A673 (cell line): ENCODE measurements around the gene SMIM5. TPM values are rescaled to one million over a fixed set of nuclear protein-coding genes. Genes with fewer than 3 reads are reported as not detected.
"Not testable (repeated sequence)": the region's sequence is repeated elsewhere in the genome, so short reads cannot be mapped to it uniquely, and the experiment has no call there.

Source experiments
- BruUV-seq: library from RNA; stranded (reverse); fragments of 400-500 nt; replicated peaks from 2 replicates; lab custom pipeline; 2021; lab: Mats Ljungman, UMichigan
- CTCF ChIA-PET: fragments of 300-600 bp; sonication (Branson Sonifier 250); formaldehyde crosslinking; loops from one replicate; lab custom pipeline; 2022; ENCODE audit warnings: antibody characterized with exemption; lab: Charles Lee
- POLR2A ChIA-PET: fragments of 300-600 bp; sonication (Branson Sonifier 250); formaldehyde crosslinking; loops from one replicate; lab custom pipeline; 2022; ENCODE audit warnings: antibody characterized with exemption; ENCODE audit not compliant: low non-redundant PET; lab: Charles Lee
- DNase-seq: peaks from one replicate; pipeline ENCODE4 v3.0.0-alpha.2; 2015; ENCODE audit warnings: low spot score
- H3K27ac ChIP-seq: fragments of 200-600 bp; sonication (generic); 2 replicates; pipeline ENCODE4 v1.5.1; 2016; ENCODE audit warnings: mixed run types, low read depth, mild to moderate bottlenecking, mixed read lengths, antibody characterized with exemption, low read length; ENCODE audit not compliant: poor library complexity, severe bottlenecking
- H3K27me3 ChIP-seq: fragments of 200-600 bp; sonication (generic); replicated peaks from 2 replicates; pipeline ENCODE4 v1.6.1; 2017; ENCODE audit warnings: mixed run types, low read depth, mild to moderate bottlenecking, mixed read lengths, antibody characterized with exemption, low read length; ENCODE audit not compliant: insufficient read depth, poor library complexity
- H3K36me3 ChIP-seq: fragments of 200-600 bp; sonication (generic); 2 replicates; pipeline ENCODE4 v1.6.1; 2016; ENCODE audit warnings: mixed run types, mild to moderate bottlenecking, mixed read lengths, antibody characterized with exemption, low read length; ENCODE audit not compliant: insufficient read depth, poor library complexity, severe bottlenecking
- H3K4me1 ChIP-seq: fragments of 200-600 bp; sonication (generic); 2 replicates; pipeline ENCODE4 v1.6.1; 2017; ENCODE audit warnings: mixed run types, mild to moderate bottlenecking, mixed read lengths, antibody characterized with exemption, low read length; ENCODE audit not compliant: insufficient read depth, poor library complexity, severe bottlenecking
- H3K4me3 ChIP-seq: fragments of 200-600 bp; sonication (generic); 2 replicates; pipeline ENCODE4 v1.5.1; 2016; ENCODE audit warnings: low read depth, mixed run types, mild to moderate bottlenecking, mixed read lengths, low read length; ENCODE audit not compliant: poor library complexity, severe bottlenecking
- H3K9me3 ChIP-seq: fragments of 200-600 bp; sonication (generic); 2 replicates; pipeline ENCODE4 v1.6.1; 2016; ENCODE audit warnings: mixed run types, low read depth, mild to moderate bottlenecking, mixed read lengths, antibody characterized with exemption, low read length; ENCODE audit not compliant: poor library complexity, severe bottlenecking
- EZH2 ChIP-seq: fragments of 200-600 bp; sonication (generic); IDR thresholded peaks from 2 replicates; pipeline ENCODE4 v1.6.1; 2017; ENCODE audit warnings: borderline replicate concordance, low read depth, mild to moderate bottlenecking, mixed read lengths, antibody characterized with exemption, low read length; ENCODE audit not compliant: poor library complexity, severe bottlenecking
- intact Hi-C: fragments of 100-400 bp; cut with micrococcal nuclease; formaldehyde crosslinking; loops from one replicate; pipeline ENCODE4 v1.10.0; 2022; ENCODE audit not compliant: unreplicated experiment
- total RNA-seq: library from RNA; stranded (reverse); gene quantifications from 2 replicates; pipeline ENCODE4 v1.2.3, GENCODE V29; 2021
- TF ChIP-seq, protein P1 (sequence below): fragments of 300-800, 200-600 bp; sonication (generic); conservative IDR thresholded peaks from 2 replicates; pipeline ENCODE4 v1.5.1; 2017; ENCODE audit warnings: low read depth, mild to moderate bottlenecking, antibody characterized with exemption, low read length, moderate library complexity, mixed read lengths

The SMIM5 gene
- total RNA-seq, 1 experiment from 2014 or later = not detected

DNA sequence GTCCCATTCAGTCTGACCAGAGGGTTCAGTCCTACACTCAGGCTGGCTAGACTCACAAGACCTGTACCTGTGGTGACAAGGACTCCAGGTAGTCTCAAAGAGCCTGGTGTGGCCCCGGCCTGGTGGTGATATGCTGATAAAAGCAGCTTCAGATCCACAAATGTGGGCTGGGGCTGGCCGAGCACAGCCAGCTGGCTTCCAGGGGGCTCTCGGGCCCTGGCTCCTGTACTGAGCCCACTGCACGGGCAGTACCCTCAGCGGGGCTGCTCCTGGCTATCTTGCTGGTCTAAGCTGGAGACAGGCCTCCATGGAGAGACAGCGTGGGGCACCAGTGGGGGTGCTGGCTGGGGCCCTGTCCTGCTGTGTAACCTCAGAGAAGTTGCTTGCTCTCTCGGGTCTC, 4.3 kb downstream of the SMIM5 start:
- ChIA-PET CTCF (no interaction called here), POLR2A (no interaction called here)
- H3K36me3 ChIP-seq = no peaks in the 10 kb centered on the region
- H3K27me3 ChIP-seq = no peaks in the 10 kb centered on the region
- H3K4me1 ChIP-seq = peaks cover 14% of the 10 kb centered on the region
- no peak overlapping the region for H3K4me3 ChIP-seq
- intact Hi-C loops = no loop called here
- no peak for TF ChIP-seq EZH2
- TF ChIP-seq, protein P1, sequence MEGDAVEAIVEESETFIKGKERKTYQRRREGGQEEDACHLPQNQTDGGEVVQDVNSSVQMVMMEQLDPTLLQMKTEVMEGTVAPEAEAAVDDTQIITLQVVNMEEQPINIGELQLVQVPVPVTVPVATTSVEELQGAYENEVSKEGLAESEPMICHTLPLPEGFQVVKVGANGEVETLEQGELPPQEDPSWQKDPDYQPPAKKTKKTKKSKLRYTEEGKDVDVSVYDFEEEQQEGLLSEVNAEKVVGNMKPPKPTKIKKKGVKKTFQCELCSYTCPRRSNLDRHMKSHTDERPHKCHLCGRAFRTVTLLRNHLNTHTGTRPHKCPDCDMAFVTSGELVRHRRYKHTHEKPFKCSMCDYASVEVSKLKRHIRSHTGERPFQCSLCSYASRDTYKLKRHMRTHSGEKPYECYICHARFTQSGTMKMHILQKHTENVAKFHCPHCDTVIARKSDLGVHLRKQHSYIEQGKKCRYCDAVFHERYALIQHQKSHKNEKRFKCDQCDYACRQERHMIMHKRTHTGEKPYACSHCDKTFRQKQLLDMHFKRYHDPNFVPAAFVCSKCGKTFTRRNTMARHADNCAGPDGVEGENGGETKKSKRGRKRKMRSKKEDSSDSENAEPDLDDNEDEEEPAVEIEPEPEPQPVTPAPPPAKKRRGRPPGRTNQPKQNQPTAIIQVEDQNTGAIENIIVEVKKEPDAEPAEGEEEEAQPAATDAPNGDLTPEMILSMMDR = no peak
- BruUV-seq = no TSS peak
- H3K9me3 ChIP-seq = no peaks in the 10 kb centered on the region
- no peak for DNase-seq
- no peak overlapping the region for H3K27ac ChIP-seq

DNA sequence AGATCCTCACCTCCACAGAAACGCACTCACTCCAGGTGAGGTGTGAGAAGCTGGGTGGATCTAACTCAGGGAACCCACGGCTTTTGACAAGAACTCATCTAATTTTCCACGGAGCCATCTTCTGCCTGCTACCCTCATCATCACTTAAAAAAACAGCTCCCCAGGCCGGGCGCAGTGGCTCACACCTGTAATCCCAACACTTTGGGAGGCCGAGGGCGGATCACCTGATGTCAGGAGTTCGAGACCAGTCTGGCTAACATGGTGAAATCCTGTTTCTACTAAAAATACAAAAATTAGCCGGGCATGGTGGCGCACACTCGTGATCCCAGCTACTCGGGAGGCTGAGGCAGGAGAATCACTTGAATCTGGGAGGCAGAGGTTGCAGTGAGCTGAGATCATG, 4.8 kb downstream of the SMIM5 start:
- H3K27ac ChIP-seq, CTCF ChIA-PET, POLR2A ChIA-PET, H3K9me3 ChIP-seq, BruUV-seq, H3K27me3 ChIP-seq, intact Hi-C loops, DNase-seq, H3K4me3 ChIP-seq, H3K36me3 ChIP-seq: not testable (repeated sequence)
- H3K4me1 ChIP-seq = peaks cover 12% of the 10 kb centered on the region

DNA sequence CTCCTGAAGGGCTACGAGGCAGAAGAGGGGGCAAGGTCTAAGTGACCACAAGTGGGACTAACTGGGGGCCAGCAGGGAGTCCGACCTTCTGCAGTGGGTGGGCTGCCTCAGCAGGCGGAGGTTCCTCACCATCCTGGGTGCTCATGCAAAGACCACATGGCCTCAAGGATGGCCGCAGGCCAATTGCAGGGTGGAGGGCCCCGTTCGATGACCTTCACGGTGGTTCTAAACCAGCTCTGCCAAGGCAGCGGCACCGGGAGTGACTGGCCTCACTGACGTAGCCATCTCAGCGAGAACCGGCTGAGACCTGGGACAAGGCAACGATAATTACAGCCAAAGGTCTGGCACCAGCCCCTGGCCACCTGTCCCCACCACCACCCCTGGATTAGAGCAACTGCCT, 5.7 kb downstream of the SMIM5 start:
- DNase-seq = no peak
- ChIA-PET CTCF (no interaction called here), POLR2A (no interaction called here)
- Histone ChIP-seq H3K9me3 (no peaks in the 10 kb centered on the region), H3K36me3 (no peaks in the 10 kb centered on the region), H3K4me1 (peaks cover 4% of the 10 kb centered on the region), H3K27me3 (no peaks in the 10 kb centered on the region), H3K4me3 (no peak overlapping the region), H3K27ac (no peak overlapping the region)
- intact Hi-C loops = no loop called here
- no TSS peak for BruUV-seq
- TF ChIP-seq EZH2 = no peak
- TF ChIP-seq, protein P1 = no peak

DNA sequence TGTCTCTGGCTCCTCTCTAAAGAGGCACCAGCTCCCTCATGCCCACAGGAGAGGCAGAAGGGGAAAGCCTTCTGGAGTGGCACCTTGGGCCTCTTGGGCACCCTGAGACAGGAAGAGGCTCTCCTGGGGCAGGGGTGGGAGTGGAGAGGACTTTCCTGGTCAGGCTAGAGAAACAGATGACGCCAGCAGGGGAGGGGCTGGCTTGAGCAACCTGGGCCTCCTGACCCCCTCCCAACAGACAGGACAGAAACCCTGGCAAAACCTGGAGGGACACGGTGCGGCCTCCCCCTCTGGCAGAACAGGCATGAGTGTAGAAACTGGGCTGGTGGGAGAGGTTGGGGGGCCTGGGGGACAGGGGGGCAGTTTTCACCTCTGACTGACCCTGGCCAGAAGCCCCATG, 6.1 kb downstream of the SMIM5 start:
- no peak for DNase-seq
- ChIA-PET POLR2A (no interaction called here), CTCF (no interaction called here)
- TF ChIP-seq, protein P1 = no peak
- TF ChIP-seq EZH2 = no peak
- Histone ChIP-seq H3K9me3 (no peaks in the 10 kb centered on the region), H3K4me3 (no peak overlapping the region), H3K36me3 (no peaks in the 10 kb centered on the region), H3K27me3 (no peaks in the 10 kb centered on the region), H3K27ac (no peak overlapping the region), H3K4me1 (peaks cover under 1% of the 10 kb centered on the region)
- intact Hi-C loops = no loop called here
- BruUV-seq = no TSS peak
